ENCODE measurements around the gene SH3GLB1. TPM values are rescaled to one million over a fixed set of nuclear protein-coding genes. Genes with fewer than 3 reads are reported as not detected.
A peak's percentile ranks its signal among the peaks of the same experiment; 100 is the strongest.

SH3GLB1 gene
- total and polyA plus RNA-seq, 2 donors (not counting 1 experiment from before 2014, with no cell fraction given), result 41.5 to 80.2 TPM

- Histone ChIP-seq H3K27ac (ENCODE audit: insufficient read depth, low read length) (no peak overlapping the region), H2AFZ (ENCODE audit: low read length) (no peak overlapping the region), H3K27me3 (ENCODE audit: control insufficient read depth, insufficient read depth, low read length) (no peaks in the 10 kb centered on the region), H3K9ac (ENCODE audit: insufficient read depth, low read length) (no peak overlapping the region), H3K79me2 (ENCODE audit: control insufficient read depth, insufficient read depth, low read length) (peaks cover 89% of the 10 kb centered on the region), H3K36me3 (ENCODE audit: control insufficient read depth, insufficient read depth, low read length) (no peaks in the 10 kb centered on the region), H3K4me2 (ENCODE audit: extremely low read depth, insufficient read depth, low read length) (no peak overlapping the region), H3K4me1 (ENCODE audit: control insufficient read depth, extremely low read depth, insufficient read depth, low read length) (peaks cover 2% of the 10 kb centered on the region), H3K9me3 (ENCODE audit: control insufficient read depth, insufficient read depth, low read depth, low read length) (no peaks in the 10 kb centered on the region), H3K4me3 (replicated peaks in 1 of 4; ENCODE audit: control extremely low read depth in 1 of 4, insufficient read depth in 1 of 4, low read depth in 3 of 4, low read length in 4 of 4) (no peak overlapping the region), H4K20me1 (ENCODE audit: control insufficient read depth, extremely low read depth, insufficient read depth, low read length) (peaks cover 2% of the 10 kb centered on the region)
- no peak for DNase-seq (ENCODE audit: low read depth in 2 of 2)
- TF ChIP-seq CTCF (conservative IDR thresholded peaks at IDR 0.05 in 1 of 2, IDR thresholded peaks at IDR 0.05 in 1 of 2; ENCODE audit: low read depth in 1 of 2, low read length in 2 of 2), result no peak
- no peak for TF ChIP-seq EZH2 (IDR thresholded peaks at IDR 0.05; ENCODE audit: low read length, missing control alignments)
Measured at GRCh38 chr1:86713477-86713876, 9.1 kb downstream of the SH3GLB1 start.

GRCh38 chr1:86714159-86714558 lies 9.8 kb downstream of the SH3GLB1 start:
- Histone ChIP-seq H3K36me3 (ENCODE audit: control insufficient read depth, insufficient read depth, low read length) (no peaks in the 10 kb centered on the region), H3K79me2 (ENCODE audit: control insufficient read depth, insufficient read depth, low read length) (peaks cover 86% of the 10 kb centered on the region), H3K4me1 (ENCODE audit: control insufficient read depth, extremely low read depth, insufficient read depth, low read length) (peaks cover under 1% of the 10 kb centered on the region), H3K4me3 (replicated peaks in 1 of 4; ENCODE audit: control extremely low read depth in 1 of 4, insufficient read depth in 1 of 4, low read depth in 3 of 4, low read length in 4 of 4) (no peak overlapping the region), H4K20me1 (ENCODE audit: control insufficient read depth, extremely low read depth, insufficient read depth, low read length) (peaks cover 2% of the 10 kb centered on the region), H3K4me2 (ENCODE audit: extremely low read depth, insufficient read depth, low read length) (peak overlapping the region; percentile 2), H2AFZ (ENCODE audit: low read length) (no peak overlapping the region), H3K27ac (ENCODE audit: insufficient read depth, low read length) (no peak overlapping the region), H3K27me3 (ENCODE audit: control insufficient read depth, insufficient read depth, low read length) (no peaks in the 10 kb centered on the region), H3K9ac (ENCODE audit: insufficient read depth, low read length) (no peak overlapping the region), H3K9me3 (ENCODE audit: control insufficient read depth, insufficient read depth, low read depth, low read length) (no peaks in the 10 kb centered on the region)
- TF ChIP-seq EZH2 (IDR thresholded peaks at IDR 0.05; ENCODE audit: low read length, missing control alignments), result no peak
- TF ChIP-seq CTCF (conservative IDR thresholded peaks at IDR 0.05 in 1 of 2, IDR thresholded peaks at IDR 0.05 in 1 of 2; ENCODE audit: low read depth in 1 of 2, low read length in 2 of 2), result no peak
- DNase-seq (ENCODE audit: low read depth in 2 of 2), result peak; percentile 18 to 31

GRCh38 chr1:86714561-86715244 lies 10.3 kb downstream of the SH3GLB1 start:
- no peak for TF ChIP-seq CTCF (conservative IDR thresholded peaks at IDR 0.05 in 1 of 2, IDR thresholded peaks at IDR 0.05 in 1 of 2; ENCODE audit: low read depth in 1 of 2, low read length in 2 of 2)
- no peak for TF ChIP-seq EZH2 (IDR thresholded peaks at IDR 0.05; ENCODE audit: low read length, missing control alignments)
- no peaks in the 10 kb centered on the region for H3K36me3 ChIP-seq (ENCODE audit: control insufficient read depth, insufficient read depth, low read length)
- no peak overlapping the region for H3K4me3 ChIP-seq (replicated peaks in 1 of 4; ENCODE audit: control extremely low read depth in 1 of 4, insufficient read depth in 1 of 4, low read depth in 3 of 4, low read length in 4 of 4)
- no peak overlapping the region for H3K9ac ChIP-seq (ENCODE audit: insufficient read depth, low read length)
- H3K4me2 ChIP-seq (ENCODE audit: extremely low read depth, insufficient read depth, low read length), result peak overlapping the region; percentile 2
- no peaks in the 10 kb centered on the region for H3K9me3 ChIP-seq (ENCODE audit: control insufficient read depth, insufficient read depth, low read depth, low read length)
- H4K20me1 ChIP-seq (ENCODE audit: control insufficient read depth, extremely low read depth, insufficient read depth, low read length), result no peaks in the 10 kb centered on the region
- H3K4me1 ChIP-seq (ENCODE audit: control insufficient read depth, extremely low read depth, insufficient read depth, low read length), result no peaks in the 10 kb centered on the region
- peaks cover 82% of the 10 kb centered on the region for H3K79me2 ChIP-seq (ENCODE audit: control insufficient read depth, insufficient read depth, low read length)
- DNase-seq (ENCODE audit: low read depth in 2 of 2), result peak in 1 of 2 donors; percentile 10
- no peak overlapping the region for H3K27ac ChIP-seq (ENCODE audit: insufficient read depth, low read length)
- no peak overlapping the region for H2AFZ ChIP-seq (ENCODE audit: low read length)
- no peaks in the 10 kb centered on the region for H3K27me3 ChIP-seq (ENCODE audit: control insufficient read depth, insufficient read depth, low read length)
